OCI-LY3 (cell line): Measurements from ENCODE around the gene FAM83G.

Experiments used
- H2AFZ ChIP-seq: fragments of 200-600, 300-600 bp; shearing (Covaris generic); 2 replicates; pipeline ENCODE4 v1.6.0; 2014; ENCODE audit warnings: antibody characterized with exemption, low read depth, low read length
- H3K27ac ChIP-seq: fragments of 200-600, 300-600 bp; sonication (generic); 2 replicates; pipeline ENCODE4 v1.5.1; 2014; ENCODE audit warnings: mild to moderate bottlenecking, low read length, moderate library complexity, mixed read lengths
- H3K27me3 ChIP-seq: fragments of 200-600, 300-600 bp; sonication (generic); 2 replicates; pipeline ENCODE4 v1.6.1; 2014; ENCODE audit warnings: low read depth, low read length, mixed read lengths
- H3K36me3 ChIP-seq: fragments of 200-600, 300-600 bp; sonication (generic); replicated peaks from 2 replicates; pipeline ENCODE3; 2014; ENCODE audit warnings: low read depth, low read length, mixed read lengths
- H3K4me1 ChIP-seq: fragments of 300-600, 200-600 bp; sonication (generic); 2 replicates; pipeline ENCODE4 v1.6.1; 2014; ENCODE audit warnings: low read length, mixed read lengths
- H3K4me2 ChIP-seq: fragments of 200-600, 300-600 bp; sonication (generic); 2 replicates; pipeline ENCODE4 v1.6.1; 2014; ENCODE audit warnings: low read length, mixed read lengths
- H3K4me3 ChIP-seq: fragments of 300-600, 200-600 bp; sonication (generic); 2 replicates; pipeline ENCODE4 v1.5.1; 2014; ENCODE audit warnings: antibody characterized with exemption, mild to moderate bottlenecking, low read length, moderate library complexity
- H3K79me2 ChIP-seq: fragments of 300-600, 200-600 bp; shearing (Covaris generic); 2 replicates; pipeline ENCODE4 v1.6.1; 2014; ENCODE audit warnings: mild to moderate bottlenecking, low read length, mixed read lengths
- H3K9ac ChIP-seq: fragments of 300-600, 200-600 bp; shearing (Covaris generic); 2 replicates; pipeline ENCODE4 v1.6.0; 2014; ENCODE audit warnings: mild to moderate bottlenecking, low read length, moderate library complexity
- H3K9me3 ChIP-seq: fragments of 200-600, 300-600 bp; shearing (Covaris generic); 2 replicates; pipeline ENCODE4 v1.6.1; 2014; ENCODE audit warnings: low read length, mixed read lengths; ENCODE audit not compliant: insufficient read depth
- H4K20me1 ChIP-seq: fragments of 200-600, 300-600 bp; sonication (generic); 2 replicates; pipeline ENCODE4 v1.6.1; 2016; ENCODE audit warnings: low read length, mixed read lengths; ENCODE audit not compliant: insufficient read depth
- CTCF ChIP-seq: fragments of 200-600, 300-600 bp; sonication (generic); IDR thresholded peaks from 2 replicates; pipeline ENCODE4 v1.5.1; 2014; ENCODE audit warnings: antibody characterized with exemption, low read length, low read depth
- EZH2phosphoT487 ChIP-seq: fragments of 200-600 bp; shearing (Covaris generic); IDR thresholded peaks from 2 replicates; pipeline ENCODE4 v1.6.1; 2018; ENCODE audit warnings: antibody characterized with exemption, mixed run types, low read depth

The FAM83G gene

DNA sequence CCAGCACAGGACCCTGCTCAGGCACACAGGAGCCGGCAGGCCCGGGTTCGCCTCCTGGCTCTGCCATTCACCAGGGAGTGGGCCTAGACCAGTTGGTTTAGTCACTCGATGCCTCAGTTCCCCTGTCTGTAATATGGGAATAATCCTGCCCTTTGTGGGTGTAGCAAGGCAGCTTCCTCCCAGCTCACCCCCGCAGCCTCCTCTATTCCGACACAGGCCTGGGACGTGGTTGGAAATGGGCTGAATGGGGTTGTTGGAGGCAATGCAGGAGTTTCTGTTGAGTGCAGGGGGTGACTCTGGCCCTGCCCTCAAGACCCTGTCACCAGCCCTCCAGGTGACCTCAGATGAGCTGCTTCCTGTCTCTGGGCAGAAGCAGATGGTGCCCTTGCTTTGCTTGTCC lies 32.8 kb downstream of the FAM83G start:
- H3K36me3 ChIP-seq, result no peaks in the 10 kb centered on the region
- H3K4me3 ChIP-seq, result no peak overlapping the region
- no peaks in the 10 kb centered on the region for H3K79me2 ChIP-seq
- no peaks in the 10 kb centered on the region for H4K20me1 ChIP-seq
- no peaks in the 10 kb centered on the region for H3K27me3 ChIP-seq
- TF ChIP-seq CTCF (no peak), EZH2phosphoT487 (no peak)
- H3K27ac ChIP-seq, result no peak overlapping the region
- H3K9me3 ChIP-seq, result no peaks in the 10 kb centered on the region
- no peak overlapping the region for H2AFZ ChIP-seq
- H3K9ac ChIP-seq, result no peak overlapping the region
- H3K4me1 ChIP-seq, result no peaks in the 10 kb centered on the region
- no peak overlapping the region for H3K4me2 ChIP-seq

DNA sequence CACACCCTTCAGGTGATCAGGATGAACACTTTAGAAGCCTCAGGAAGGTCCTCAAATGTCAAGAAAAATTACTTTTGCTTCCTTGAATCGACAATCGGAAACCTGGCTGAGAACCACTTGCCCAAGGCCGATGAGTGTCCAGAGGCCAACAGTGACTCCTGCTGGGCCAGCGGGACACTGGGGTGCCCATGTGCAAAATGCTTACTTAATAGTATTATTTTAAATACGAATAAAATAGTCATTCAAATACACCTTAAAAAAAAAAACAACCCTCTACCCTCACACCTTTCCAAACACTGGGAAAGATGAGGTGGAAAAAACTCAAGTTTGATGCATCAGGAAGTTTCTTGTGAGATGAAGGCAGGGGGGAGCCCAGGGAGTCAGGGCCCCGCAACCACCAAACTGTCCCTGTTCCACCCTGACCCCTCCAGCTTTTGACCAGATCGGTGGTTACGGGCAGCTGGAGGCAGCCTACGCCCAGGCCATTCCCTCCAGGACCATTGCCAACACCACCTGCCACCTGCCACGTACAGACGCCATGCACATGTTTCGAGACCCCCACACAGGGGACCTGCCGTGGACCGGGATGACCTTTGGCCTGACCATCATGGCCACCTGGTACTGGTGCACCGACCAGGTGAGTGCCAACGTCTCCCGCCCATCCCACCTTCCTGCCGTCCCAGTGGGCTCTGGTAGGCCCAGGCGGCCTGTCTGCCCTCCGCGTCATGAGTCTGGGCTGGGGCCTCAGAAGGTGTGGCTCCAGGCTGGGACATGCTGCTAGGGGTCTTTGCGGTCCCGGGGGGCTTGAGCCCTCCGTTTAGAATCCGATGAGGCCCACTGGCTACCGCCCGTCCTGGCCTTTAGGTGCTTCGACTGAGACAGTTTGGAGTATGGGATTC lies 33.7 kb downstream of the FAM83G start:
- Histone ChIP-seq H3K4me2 (no peak overlapping the region), H3K4me1 (no peaks in the 10 kb centered on the region), H3K9me3 (no peaks in the 10 kb centered on the region), H3K9ac (no peak overlapping the region), H3K79me2 (no peaks in the 10 kb centered on the region), H3K4me3 (no peak overlapping the region), H2AFZ (no peak overlapping the region), H4K20me1 (no peaks in the 10 kb centered on the region), H3K27ac (no peak overlapping the region), H3K36me3 (no peaks in the 10 kb centered on the region), H3K27me3 (no peaks in the 10 kb centered on the region)
- no peak for TF ChIP-seq CTCF
- TF ChIP-seq EZH2phosphoT487, result no peak

DNA sequence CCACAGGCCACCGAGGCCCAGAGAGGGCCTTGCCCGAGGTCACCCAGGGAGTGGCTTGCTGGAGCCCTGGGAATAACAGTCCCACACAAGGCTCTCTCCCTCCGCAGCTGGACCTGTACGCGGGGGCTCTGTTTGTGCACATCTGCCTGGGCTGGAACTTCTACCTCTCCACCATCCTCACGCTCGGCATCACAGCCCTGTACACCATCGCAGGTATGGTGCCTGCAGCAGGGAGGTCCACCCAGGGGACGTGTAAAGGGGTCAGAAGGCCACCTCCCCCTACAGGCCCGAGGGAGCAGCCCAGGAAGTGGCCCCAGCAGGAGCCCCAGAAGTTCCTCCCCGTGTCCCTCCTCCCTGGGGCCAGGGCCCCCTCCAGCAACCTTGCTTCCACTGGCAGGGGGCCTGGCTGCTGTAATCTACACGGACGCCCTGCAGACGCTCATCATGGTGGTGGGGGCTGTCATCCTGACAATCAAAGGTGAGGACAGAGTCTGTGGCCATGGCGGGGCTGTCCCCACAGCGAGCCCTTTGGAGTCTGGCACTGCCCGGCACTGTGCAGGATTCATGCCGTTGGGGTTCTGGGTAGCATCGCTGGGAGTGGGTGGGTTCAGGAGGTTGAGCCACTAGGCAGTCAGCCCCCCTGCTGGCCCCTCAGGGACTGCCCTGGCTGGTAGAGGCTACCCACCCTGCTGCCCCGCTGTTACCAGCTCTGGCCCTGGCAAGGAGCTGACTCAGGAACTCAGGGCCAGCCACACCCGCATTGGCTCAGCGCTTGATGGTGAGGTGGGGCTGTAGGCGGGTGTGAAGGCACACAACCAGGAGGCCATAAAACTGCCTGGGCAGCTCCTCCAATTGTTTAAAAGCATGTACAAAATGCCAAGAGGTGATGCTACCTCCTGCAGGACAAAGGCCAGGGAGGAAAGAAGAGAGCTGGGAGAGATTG lies 35.3 kb downstream of the FAM83G start:
- Histone ChIP-seq H3K4me1 (no peaks in the 10 kb centered on the region), H3K27ac (no peak overlapping the region), H3K9me3 (no peaks in the 10 kb centered on the region), H3K9ac (no peak overlapping the region), H3K27me3 (no peaks in the 10 kb centered on the region), H3K4me2 (no peak overlapping the region), H2AFZ (no peak overlapping the region), H3K79me2 (no peaks in the 10 kb centered on the region), H3K4me3 (no peak overlapping the region), H4K20me1 (no peaks in the 10 kb centered on the region), H3K36me3 (no peaks in the 10 kb centered on the region)
- no peak for TF ChIP-seq CTCF
- no peak for TF ChIP-seq EZH2phosphoT487

DNA sequence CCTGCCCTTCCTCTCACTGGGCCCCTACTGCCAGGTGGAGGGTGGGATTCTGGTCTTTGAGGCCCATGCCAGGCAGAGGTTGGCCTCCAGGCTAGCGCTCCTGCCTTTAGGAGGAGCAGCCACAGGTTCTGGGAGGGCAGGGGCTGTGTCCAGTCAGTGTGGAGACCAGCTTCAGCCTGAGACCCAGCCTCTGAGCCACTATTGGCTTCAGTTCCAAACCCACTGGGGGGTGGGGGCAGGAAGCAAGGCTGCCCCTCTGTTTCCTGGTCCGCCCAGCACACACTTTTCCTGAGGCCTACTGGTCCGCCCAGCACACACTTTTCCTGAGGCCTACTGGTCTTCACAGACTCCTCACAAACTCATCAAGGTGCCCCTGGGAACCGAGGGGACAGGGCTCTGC lies 36.2 kb downstream of the FAM83G start:
- Histone ChIP-seq H3K27me3 (no peaks in the 10 kb centered on the region), H3K4me2 (no peak overlapping the region), H3K9ac (no peak overlapping the region), H2AFZ (no peak overlapping the region), H3K27ac (no peak overlapping the region), H4K20me1 (no peaks in the 10 kb centered on the region), H3K79me2 (no peaks in the 10 kb centered on the region), H3K36me3 (no peaks in the 10 kb centered on the region), H3K9me3 (no peaks in the 10 kb centered on the region), H3K4me3 (no peak overlapping the region), H3K4me1 (no peaks in the 10 kb centered on the region)
- TF ChIP-seq EZH2phosphoT487, result no peak
